Esophagus muscularis mucosa (tissue), 4 donors: Measurements from ENCODE around the gene FGF12. TPM values are rescaled to one million over a fixed set of nuclear protein-coding genes. Genes with fewer than 3 reads are reported as not detected.

Experiments used
- DNase-seq: peaks from one replicate; pipeline ENCODE4 v3.0.0-alpha.2; 2017; ENCODE audit errors: extremely low spot score
- H3K27ac ChIP-seq, 4 donors: fragments of 200-600 bp; sonication (generic); replicated peaks in 1 of 4; 1 replicate in 3 of 4; 2 replicates in 1 of 4; pipeline ENCODE4 v1.5.1; 2016 to 2019; ENCODE audit warnings: mild to moderate bottlenecking in 1 of 4
- H3K27me3 ChIP-seq, 4 donors: fragments of 200-600 bp; sonication (generic); one replicate each; pipeline versions ENCODE4 v1.5.1 to v1.6.0; 2016 to 2019
- H3K36me3 ChIP-seq, 4 donors: fragments of 200-600 bp; sonication (generic); one replicate each; pipeline ENCODE4 v1.5.1; 2016 to 2019
- H3K4me1 ChIP-seq, 4 donors: fragments of 200-600 bp; sonication (generic); one replicate each; pipeline ENCODE4 v1.5.1; 2016 to 2019
- H3K4me3 ChIP-seq, 4 donors: fragments of 200-600 bp; sonication (generic); 1 replicate in 2 of 4; 2 replicates in 2 of 4; pipeline ENCODE4 v1.5.1; 2016 to 2019; ENCODE audit warnings: mild to moderate bottlenecking in 4 of 4, moderate library complexity in 1 of 4
- H3K9me3 ChIP-seq, 4 donors: fragments of 200-600 bp; sonication (generic); 1 replicate in 3 of 4; 2 replicates in 1 of 4; pipeline ENCODE4 v1.5.1; 2016 to 2019
- CTCF ChIP-seq, 3 experiments: fragments of 200-600 bp in 2 of 3; fragments of 450-650 bp in 1 of 3; sonication (generic) in 2 of 3; IDR thresholded peaks; one replicate each; pipeline ENCODE4 v1.5.1; 2017 to 2019; ENCODE audit warnings: antibody characterized with exemption in 3 of 3, mild to moderate bottlenecking in 2 of 3, moderate library complexity in 1 of 3
- EP300 ChIP-seq: sonication (generic); formaldehyde crosslinking; IDR thresholded peaks from one replicate; pipeline ENCODE4 v1.6.1; 2017; ENCODE audit warnings: antibody characterized with exemption
- POLR2A ChIP-seq: fragments of 450-650 bp; IDR thresholded peaks from one replicate; pipeline ENCODE4 v1.6.1; 2017; ENCODE audit warnings: antibody characterized with exemption, moderate library complexity, mild to moderate bottlenecking, low read depth
- POLR2AphosphoS5 ChIP-seq, 2 donors: sonication (generic); formaldehyde crosslinking; IDR thresholded peaks; one replicate each; pipeline ENCODE4 v1.6.1; 2017; ENCODE audit warnings: antibody characterized with exemption in 2 of 2
- WGBS: methylation state at CpG from one replicate; pipeline ENCODE4 v1.1.5; 2018; 5-methylcytosine and 5-hydroxymethylcytosine counted together
- intact Hi-C: fragments of 100-400 bp; cut with DNase I; formaldehyde crosslinking; loops from one replicate; pipeline ENCODE4 v1.15.1; 2023
- total RNA-seq, 4 donors: library from RNA; depleted of rRNA; stranded (reverse); fragments of >200 nt; gene quantifications; one replicate each; pipeline versions ENCODE4 v1.1.0 to v1.2.1, GENCODE V29; 2016

The FGF12 gene
- total RNA-seq, 4 donors from 2014 or later, result 4.6 to 19.5 (median 10.2) TPM

GRCh38 chr3:192165552-192165951 is 561.8 kb downstream of the FGF12 start:
- DNase-seq, result no peak
- Histone ChIP-seq H3K27ac (no peak overlapping the region), H3K4me3 (no peak overlapping the region), H3K27me3 (no peaks in the 10 kb centered on the region), H3K4me1 (peaks cover 0 to under 1% (median 0%) of the 10 kb centered on the region in 4 donors), H3K9me3 (no peaks in the 10 kb centered on the region), H3K36me3 (peaks cover 0 to 6% (median 0%) of the 10 kb centered on the region in 4 donors)
- intact Hi-C loops, result no loop called here
- no peak for TF ChIP-seq EP300
- WGBS, result 86% methylated on average over 2 of the region's 2 CpGs

- no peaks in the 10 kb centered on the region for H3K4me1 ChIP-seq
- H3K4me3 ChIP-seq, result no peak overlapping the region
- no peaks in the 10 kb centered on the region for H3K27me3 ChIP-seq
- DNase-seq, result no peak
- TF ChIP-seq POLR2AphosphoS5 (IDR thresholded peaks at IDR 0.05) (no peak), EP300 (no peak), POLR2A (no peak), CTCF (IDR thresholded peaks at IDR 0.05) (no peak)
- 83% methylated on average over 1 of the region's 1 CpG for WGBS
- H3K9me3 ChIP-seq, result no peaks in the 10 kb centered on the region
- H3K27ac ChIP-seq, result no peak overlapping the region
- intact Hi-C loops, result no loop called here
- H3K36me3 ChIP-seq, result no peaks in the 10 kb centered on the region
These were observed 565.7 kb downstream of the FGF12 start for GRCh38 chr3:192161661-192162060.

GRCh38 chr3:192156382-192156781 is 571.0 kb downstream of the FGF12 start:
- Histone ChIP-seq H3K9me3 (no peaks in the 10 kb centered on the region), H3K4me3 (no peak overlapping the region), H3K27me3 (no peaks in the 10 kb centered on the region), H3K27ac (no peak overlapping the region), H3K36me3 (no peaks in the 10 kb centered on the region), H3K4me1 (no peaks in the 10 kb centered on the region)
- TF ChIP-seq POLR2AphosphoS5 (IDR thresholded peaks at IDR 0.05), result no peak
- no peak for TF ChIP-seq CTCF (IDR thresholded peaks at IDR 0.05)
- no peak for TF ChIP-seq EP300
- no peak for TF ChIP-seq POLR2A
- WGBS, result 63% methylated on average over 1 of the region's 1 CpG
- no peak for DNase-seq
- intact Hi-C loops, result no loop called here

GRCh38 chr3:192155194-192155593 is 572.1 kb downstream of the FGF12 start:
- intact Hi-C loops, result no loop called here
- no peak for DNase-seq
- TF ChIP-seq POLR2A (no peak), CTCF (IDR thresholded peaks at IDR 0.05) (no peak), EP300 (no peak), POLR2AphosphoS5 (IDR thresholded peaks at IDR 0.05) (no peak)

GRCh38 chr3:192133271-192133670 is 594.1 kb downstream of the FGF12 start:
- no peaks in the 10 kb centered on the region for H3K36me3 ChIP-seq
- H3K27me3 ChIP-seq, result no peaks in the 10 kb centered on the region
- no peaks in the 10 kb centered on the region for H3K9me3 ChIP-seq
- TF ChIP-seq POLR2A (no peak), EP300 (no peak), POLR2AphosphoS5 (IDR thresholded peaks at IDR 0.05) (no peak), CTCF (IDR thresholded peaks at IDR 0.05) (no peak)
- peaks cover 0 to 11% (median 6%) of the 10 kb centered on the region in 4 donors for H3K4me1 ChIP-seq
- intact Hi-C loops, result loop anchor here (5.0 kb wide), 1 partner anchor 289 kb away; no protein-coding TSS in a partner anchor
- no peak for DNase-seq
- WGBS, result 80% methylated on average over 4 of the region's 4 CpGs
- no peak overlapping the region for H3K27ac ChIP-seq
- H3K4me3 ChIP-seq, result no peak overlapping the region

More at GRCh38 chr3:192155194-192155593, 572.1 kb downstream of the FGF12 start:
- H3K27me3 ChIP-seq, result no peaks in the 10 kb centered on the region
- H3K9me3 ChIP-seq, result no peaks in the 10 kb centered on the region
- WGBS, result 44% methylated on average over 6 of the region's 9 CpGs
- no peaks in the 10 kb centered on the region for H3K4me1 ChIP-seq
- no peak overlapping the region for H3K27ac ChIP-seq
- no peaks in the 10 kb centered on the region for H3K36me3 ChIP-seq
- H3K4me3 ChIP-seq, result peak overlapping the region; percentile 20 to 42 (median 29)
